NT2/D1 (cell line): ENCODE results near the gene SUSD2.

ENCODE experiments used
- SUZ12 ChIP-seq: IDR thresholded peaks from 2 replicates; pipeline ENCODE4 v1.6.1; 2011; ENCODE audit not compliant: insufficient read length, insufficient read depth; ENCODE audit errors: extremely low read depth
- YY1 ChIP-seq: IDR thresholded peaks from 2 replicates; pipeline ENCODE4 v1.6.1; 2011; ENCODE audit not compliant: insufficient read length, insufficient read depth
- ZNF274 ChIP-seq: IDR thresholded peaks from 2 replicates; pipeline ENCODE4 v1.6.1; 2011; ENCODE audit warnings: mild to moderate bottlenecking, low read depth, low read length

- no peak for TF ChIP-seq YY1
- no peak for TF ChIP-seq ZNF274
- TF ChIP-seq SUZ12, result no peak
Measured at GRCh38 chr22:24156141-24156912, 25.0 kb upstream of the SUSD2 start.
